Measurements from ENCODE around the gene CBLN1. TPM values are rescaled to one million over a fixed set of nuclear protein-coding genes. Genes with fewer than 3 reads are reported as not detected.

The CBLN1 gene
- total RNA-seq, 1 experiment from 2014 or later: not detected

DNA sequence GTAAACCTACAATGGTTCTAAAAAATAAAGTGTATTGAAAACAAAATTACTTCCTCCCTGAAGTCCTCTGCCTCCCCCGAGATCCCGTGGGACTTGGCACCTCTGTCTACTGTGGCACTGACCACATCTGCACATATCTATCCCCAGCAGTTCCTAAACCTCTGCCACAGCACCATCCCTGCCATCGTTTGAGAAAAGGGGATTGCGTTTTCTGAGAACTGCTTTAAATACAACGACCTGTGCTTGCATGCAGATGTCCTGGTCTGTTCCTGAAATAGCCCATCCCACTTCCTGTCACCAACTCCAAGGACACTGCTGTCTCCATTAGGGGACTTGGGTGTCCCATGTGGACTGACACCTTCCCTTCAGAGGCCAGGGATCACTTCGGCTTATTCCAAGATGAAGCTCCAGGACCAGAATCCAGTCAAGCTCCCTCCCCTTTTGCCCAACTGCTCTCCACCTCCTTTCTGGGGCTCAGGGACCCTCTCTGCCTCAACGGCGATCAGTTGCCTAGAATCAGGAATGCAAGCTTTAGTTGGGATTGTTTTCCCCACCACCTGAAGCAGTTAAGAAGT lies 20.6 kb downstream of the CBLN1 start:
- no peak for TF ChIP-seq JUND (IDR thresholded peaks at IDR 0.05)
- TF ChIP-seq, protein P1, sequence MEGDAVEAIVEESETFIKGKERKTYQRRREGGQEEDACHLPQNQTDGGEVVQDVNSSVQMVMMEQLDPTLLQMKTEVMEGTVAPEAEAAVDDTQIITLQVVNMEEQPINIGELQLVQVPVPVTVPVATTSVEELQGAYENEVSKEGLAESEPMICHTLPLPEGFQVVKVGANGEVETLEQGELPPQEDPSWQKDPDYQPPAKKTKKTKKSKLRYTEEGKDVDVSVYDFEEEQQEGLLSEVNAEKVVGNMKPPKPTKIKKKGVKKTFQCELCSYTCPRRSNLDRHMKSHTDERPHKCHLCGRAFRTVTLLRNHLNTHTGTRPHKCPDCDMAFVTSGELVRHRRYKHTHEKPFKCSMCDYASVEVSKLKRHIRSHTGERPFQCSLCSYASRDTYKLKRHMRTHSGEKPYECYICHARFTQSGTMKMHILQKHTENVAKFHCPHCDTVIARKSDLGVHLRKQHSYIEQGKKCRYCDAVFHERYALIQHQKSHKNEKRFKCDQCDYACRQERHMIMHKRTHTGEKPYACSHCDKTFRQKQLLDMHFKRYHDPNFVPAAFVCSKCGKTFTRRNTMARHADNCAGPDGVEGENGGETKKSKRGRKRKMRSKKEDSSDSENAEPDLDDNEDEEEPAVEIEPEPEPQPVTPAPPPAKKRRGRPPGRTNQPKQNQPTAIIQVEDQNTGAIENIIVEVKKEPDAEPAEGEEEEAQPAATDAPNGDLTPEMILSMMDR (IDR thresholded peaks at IDR 0.05 in 2 of 3, conservative IDR thresholded peaks at IDR 0.05 in 1 of 3; ENCODE audit: borderline replicate concordance in 1 of 3, insufficient read depth in 1 of 3, low read depth in 2 of 3, low read length in 2 of 3): no peak
- no peak for TF ChIP-seq CBX3 (IDR thresholded peaks at IDR 0.05; ENCODE audit: low read depth)
- no peak for TF ChIP-seq SRF (IDR thresholded peaks at IDR 0.05; ENCODE audit: low read depth)
- TF ChIP-seq EZH2phosphoT487 (IDR thresholded peaks at IDR 0.05; ENCODE audit: borderline replicate concordance): no peak
- TF ChIP-seq CEBPB (IDR thresholded peaks at IDR 0.05; ENCODE audit: low read depth): no peak
- TF ChIP-seq, protein P2, sequence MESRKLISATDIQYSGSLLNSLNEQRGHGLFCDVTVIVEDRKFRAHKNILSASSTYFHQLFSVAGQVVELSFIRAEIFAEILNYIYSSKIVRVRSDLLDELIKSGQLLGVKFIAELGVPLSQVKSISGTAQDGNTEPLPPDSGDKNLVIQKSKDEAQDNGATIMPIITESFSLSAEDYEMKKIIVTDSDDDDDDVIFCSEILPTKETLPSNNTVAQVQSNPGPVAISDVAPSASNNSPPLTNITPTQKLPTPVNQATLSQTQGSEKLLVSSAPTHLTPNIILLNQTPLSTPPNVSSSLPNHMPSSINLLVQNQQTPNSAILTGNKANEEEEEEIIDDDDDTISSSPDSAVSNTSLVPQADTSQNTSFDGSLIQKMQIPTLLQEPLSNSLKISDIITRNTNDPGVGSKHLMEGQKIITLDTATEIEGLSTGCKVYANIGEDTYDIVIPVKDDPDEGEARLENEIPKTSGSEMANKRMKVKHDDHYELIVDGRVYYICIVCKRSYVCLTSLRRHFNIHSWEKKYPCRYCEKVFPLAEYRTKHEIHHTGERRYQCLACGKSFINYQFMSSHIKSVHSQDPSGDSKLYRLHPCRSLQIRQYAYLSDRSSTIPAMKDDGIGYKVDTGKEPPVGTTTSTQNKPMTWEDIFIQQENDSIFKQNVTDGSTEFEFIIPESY (IDR thresholded peaks at IDR 0.05; ENCODE audit: extremely low read depth, insufficient replicate concordance, low read length): no peak
- no peak for TF ChIP-seq ZFX (IDR thresholded peaks at IDR 0.05)
- Histone ChIP-seq H3K4me1 (ENCODE audit: control insufficient read depth in 1 of 2, insufficient read depth in 2 of 2, low read length in 2 of 2) (no peaks in the 10 kb centered on the region), H3K4me3 (replicated peaks in 1 of 2; ENCODE audit: low read depth in 1 of 2, low read length in 2 of 2) (no peak overlapping the region), H3K9ac (ENCODE audit: low read length) (no peak overlapping the region), H3K9me3 (ENCODE audit: control insufficient read depth in 1 of 2, insufficient read depth in 1 of 2, low read depth in 1 of 2, low read length in 2 of 2) (no peaks in the 10 kb centered on the region), H3K27me3 (ENCODE audit: insufficient read depth, low read length) (peaks cover 15% of the 10 kb centered on the region; the same call in 1 of the 2 replicates), H3K36me3 (ENCODE audit: control insufficient read depth in 1 of 2, insufficient read depth in 2 of 2, low read length in 2 of 2) (no peaks in the 10 kb centered on the region), H3K9me2 (ENCODE audit: insufficient read depth) (no peaks in the 10 kb centered on the region), H3K79me2 (ENCODE audit: insufficient read depth, low read length) (no peaks in the 10 kb centered on the region), H4K20me1 (ENCODE audit: insufficient read depth) (no peaks in the 10 kb centered on the region), H3K27ac (ENCODE audit: low read depth, low read length) (no peak overlapping the region), H3K4me2 (ENCODE audit: low read length) (no peak overlapping the region), H2AFZ (ENCODE audit: low read depth, low read length, poor library complexity, severe bottlenecking) (no peak overlapping the region)
- ChIA-PET CTCF (no interaction called here), RAD21 (ENCODE audit: low non-redundant PET in 1 of 2, low total read pairs in 2 of 2, uncharacterized antibody in 2 of 2, unreplicated experiment in 2 of 2) (no interaction called here), POLR2A (no interaction called here)
- DNase-seq (ENCODE audit: low read depth, low spot score) (no peak), ATAC-seq (no peak)
- intact Hi-C loops (cut with micrococcal nuclease): no loop called here
- BruUV-seq (replicated peaks): no TSS peak
